Measurements from ENCODE around the gene HTD2.
"Not testable (repeated sequence)": the region's sequence is repeated elsewhere in the genome, so short reads cannot be mapped to it uniquely, and the experiment has no call there.

HTD2 gene

GRCh38 chr3:58266577-58266976, 39.7 kb upstream of the HTD2 start:
- POLR2A ChIA-PET: no interaction called here
- TF ChIP-seq CTCF (IDR thresholded peaks at IDR 0.05; ENCODE audit: control extremely low read depth, extremely low read depth, low read depth, missing control alignments): no peak
- CTCF ChIA-PET: no interaction called here
- no peak for DNase-seq (ENCODE audit: extremely low spot score)

- CTCF ChIA-PET; POLR2A ChIA-PET; DNase-seq (ENCODE audit: extremely low spot score): not testable (repeated sequence)
Measured at GRCh38 chr3:58267543-58267942, 38.8 kb upstream of the HTD2 start.

DNA sequence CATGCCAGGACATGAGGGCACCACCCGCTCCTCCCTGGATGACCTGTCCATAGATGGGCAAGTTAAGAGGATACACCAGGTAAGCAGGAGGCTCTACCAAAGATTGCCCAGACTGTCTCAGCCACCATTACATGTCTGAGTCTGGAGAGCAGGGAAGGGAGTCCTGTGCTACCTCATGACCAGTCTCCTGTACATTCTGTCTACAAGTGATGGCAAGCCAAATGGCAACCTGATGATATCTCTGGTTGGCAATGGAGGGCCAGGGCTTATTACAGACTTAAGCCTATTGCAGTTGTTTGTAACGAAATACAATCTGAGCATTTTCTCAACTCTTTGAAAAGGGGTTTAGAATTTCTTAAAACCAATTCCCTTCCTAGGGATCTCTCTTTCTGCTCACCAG, 37.0 kb upstream of the HTD2 start:
- ChIA-PET POLR2A (no interaction called here), CTCF (interaction anchor here (2.5 kb wide), 1 partner anchor 82 kb away, joined by 10 read pairs; no protein-coding TSS in a partner anchor)
- no peak for DNase-seq (ENCODE audit: extremely low spot score)
- no peak for TF ChIP-seq CTCF (IDR thresholded peaks at IDR 0.05; ENCODE audit: control extremely low read depth, extremely low read depth, low read depth, missing control alignments)

GRCh38 chr3:58270485-58270884, 35.8 kb upstream of the HTD2 start:
- TF ChIP-seq CTCF (IDR thresholded peaks at IDR 0.05; ENCODE audit: control extremely low read depth, extremely low read depth, low read depth, missing control alignments): no peak
- CTCF ChIA-PET: interaction anchor here (1.0 to 2.5 kb wide), 7 partner anchors 10 to 103 kb away, joined by 4 to 10 read pairs (median 5); partner anchors contain the start of genes HTD2 and RPP14
- DNase-seq (ENCODE audit: extremely low spot score): no peak
- POLR2A ChIA-PET: no interaction called here

DNA sequence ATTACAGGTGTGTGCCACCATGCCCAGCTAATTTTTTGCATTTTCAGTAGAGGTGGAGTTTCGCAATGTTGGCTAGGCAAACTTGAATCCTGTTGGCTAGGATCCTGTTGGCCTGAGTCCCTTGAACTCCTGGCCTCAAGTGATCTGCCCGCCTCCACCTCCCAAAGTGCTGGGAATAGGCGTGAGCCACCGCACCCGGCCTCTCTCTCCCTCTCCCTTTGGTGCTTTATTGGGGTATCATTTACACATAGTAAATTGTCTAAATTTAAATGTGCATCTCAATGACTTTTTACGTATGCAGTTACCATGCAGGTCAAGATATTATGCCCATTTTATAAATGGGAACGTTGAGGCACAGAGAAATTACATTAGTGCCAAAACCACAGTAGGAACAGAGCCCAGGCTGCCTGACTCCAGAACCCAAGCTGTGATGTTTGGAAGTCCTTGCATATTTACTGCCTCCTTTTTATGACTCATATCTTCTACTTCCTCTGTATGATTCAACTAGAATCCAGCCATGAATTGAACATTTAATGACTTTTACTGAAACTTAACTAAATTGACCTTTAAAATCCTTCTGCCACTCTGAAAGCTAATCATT, 34.3 kb upstream of the HTD2 start:
- no peak for DNase-seq (ENCODE audit: extremely low spot score)
- ChIA-PET POLR2A (no interaction called here), CTCF (interaction anchor here (1.4 to 2.6 kb wide), 7 partner anchors 9 to 105 kb away, joined by 4 to 10 read pairs (median 7); partner anchors contain the start of genes HTD2 and RPP14)
- TF ChIP-seq CTCF (IDR thresholded peaks at IDR 0.05; ENCODE audit: control extremely low read depth, extremely low read depth, low read depth, missing control alignments): no peak

DNA sequence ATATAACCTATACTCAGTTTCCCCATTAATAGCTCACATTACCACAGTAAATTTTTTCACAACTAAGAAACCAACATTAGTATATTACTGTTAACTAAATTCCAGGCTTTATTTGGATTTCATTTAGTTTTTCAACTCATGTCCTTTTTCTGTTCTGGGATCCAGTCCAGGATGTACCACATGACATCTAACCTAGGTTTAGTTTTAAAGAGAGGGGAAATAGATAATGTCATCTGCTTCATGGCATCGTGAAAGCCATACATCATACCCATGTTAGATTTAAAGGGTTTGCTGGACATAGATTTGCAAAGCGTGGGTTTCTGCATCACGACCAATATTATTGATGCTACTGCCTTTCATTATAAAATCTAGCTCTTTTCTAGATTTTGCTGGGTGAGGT, 33.4 kb upstream of the HTD2 start:
- no peak for DNase-seq (ENCODE audit: extremely low spot score)
- POLR2A ChIA-PET: no interaction called here
- no peak for TF ChIP-seq CTCF (IDR thresholded peaks at IDR 0.05; ENCODE audit: control extremely low read depth, extremely low read depth, low read depth, missing control alignments)
- CTCF ChIA-PET: interaction anchor here (1.6 to 2.6 kb wide), 3 partner anchors 33 to 95 kb away, joined by 6 to 9 read pairs (median 7); partner anchors contain the start of genes HTD2 and RPP14

GRCh38 chr3:58273362-58273761, 33.0 kb upstream of the HTD2 start:
- POLR2A ChIA-PET; DNase-seq (ENCODE audit: extremely low spot score): not testable (repeated sequence)
- CTCF ChIA-PET: interaction anchor here (1.6 to 2.6 kb wide), 3 partner anchors 33 to 96 kb away, joined by 6 to 9 read pairs (median 7); partner anchors contain the start of genes HTD2 and RPP14
